ENCODE data around the gene CTAG1B.
"Not testable (repeated sequence)": the region's sequence is repeated elsewhere in the genome, so short reads cannot be mapped to it uniquely, and the experiment has no call there.

Gene CTAG1B

DNA sequence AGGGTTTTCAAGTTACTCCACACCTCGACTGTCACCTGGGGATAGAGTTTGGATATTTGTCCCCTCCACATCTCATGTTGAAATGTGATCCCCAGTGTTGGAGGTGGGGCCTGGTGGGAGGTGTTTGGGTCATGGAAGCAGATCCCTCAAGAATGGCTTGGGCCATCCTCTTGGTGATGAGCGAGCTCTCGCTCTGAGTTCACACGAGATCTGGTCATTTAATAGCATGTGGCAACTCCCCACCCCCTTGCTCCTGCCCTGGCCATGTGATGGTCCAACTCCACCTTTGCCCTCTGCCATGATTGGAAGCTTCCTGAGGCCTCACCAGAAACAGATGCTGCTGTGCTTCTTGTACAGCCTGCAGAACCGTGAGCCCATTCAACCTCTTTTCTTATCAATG is 25.9 kb downstream of the CTAG1B start:
- Histone ChIP-seq H3K4me1 (ENCODE audit: insufficient read depth, insufficient read length) (no peaks in the 10 kb centered on the region), H3K27me3 (ENCODE audit: insufficient read depth, insufficient read length) (no peaks in the 10 kb centered on the region), H3K36me3 (ENCODE audit: insufficient read depth, insufficient read length, low read length) (no peaks in the 10 kb centered on the region), H3K9ac (ENCODE audit: insufficient read length, low read depth) (no peak overlapping the region), H3K9me3 (ENCODE audit: insufficient read depth, low read length) (peaks cover 19% of the 10 kb centered on the region; the same call in 1 of the 2 replicates), H3K4me3 (ENCODE audit: insufficient read length, low read depth) (no peak overlapping the region)
- DNase-seq (ENCODE audit: low read depth, low spot score): no peak
- TF ChIP-seq SUZ12 (IDR thresholded peaks at IDR 0.05; ENCODE audit: extremely low read depth, insufficient read depth, insufficient read length) (no peak), ZNF274 (IDR thresholded peaks at IDR 0.05; ENCODE audit: low read depth, low read length) (no peak), YY1 (IDR thresholded peaks at IDR 0.05; ENCODE audit: insufficient read depth, insufficient read length) (no peak)

DNA sequence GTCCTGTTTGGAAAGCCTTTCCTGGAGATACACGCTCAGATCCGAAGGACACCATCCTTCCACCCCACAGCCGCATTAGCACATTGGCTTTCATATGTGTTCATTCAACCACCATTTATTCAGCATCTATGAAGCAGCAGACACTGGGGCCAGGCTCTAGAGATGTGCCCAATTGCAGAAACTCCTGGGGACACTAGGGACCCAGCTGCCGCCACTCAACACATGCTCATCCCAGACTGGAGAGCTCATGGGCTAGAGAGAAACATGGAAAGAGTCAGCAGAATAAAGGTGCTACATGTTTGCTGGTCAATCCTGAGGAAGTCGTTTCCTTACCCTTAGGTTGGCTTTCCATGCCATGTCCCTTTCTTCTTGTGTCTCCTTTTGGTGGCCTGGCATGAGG is 26.6 kb downstream of the CTAG1B start:
- no peak for TF ChIP-seq ZNF274 (IDR thresholded peaks at IDR 0.05; ENCODE audit: low read depth, low read length)
- TF ChIP-seq YY1 (IDR thresholded peaks at IDR 0.05; ENCODE audit: insufficient read depth, insufficient read length): no peak
- no peak for TF ChIP-seq SUZ12 (IDR thresholded peaks at IDR 0.05; ENCODE audit: extremely low read depth, insufficient read depth, insufficient read length)
- Histone ChIP-seq H3K4me1 (ENCODE audit: insufficient read depth, insufficient read length) (no peaks in the 10 kb centered on the region), H3K9me3 (ENCODE audit: insufficient read depth, low read length) (peaks cover 15% of the 10 kb centered on the region; the same call in 1 of the 2 replicates), H3K27me3 (ENCODE audit: insufficient read depth, insufficient read length) (no peaks in the 10 kb centered on the region), H3K36me3 (ENCODE audit: insufficient read depth, insufficient read length, low read length) (no peaks in the 10 kb centered on the region), H3K9ac (ENCODE audit: insufficient read length, low read depth) (no peak overlapping the region), H3K4me3 (ENCODE audit: insufficient read length, low read depth) (no peak overlapping the region)
- DNase-seq (ENCODE audit: low read depth, low spot score): no peak

DNA sequence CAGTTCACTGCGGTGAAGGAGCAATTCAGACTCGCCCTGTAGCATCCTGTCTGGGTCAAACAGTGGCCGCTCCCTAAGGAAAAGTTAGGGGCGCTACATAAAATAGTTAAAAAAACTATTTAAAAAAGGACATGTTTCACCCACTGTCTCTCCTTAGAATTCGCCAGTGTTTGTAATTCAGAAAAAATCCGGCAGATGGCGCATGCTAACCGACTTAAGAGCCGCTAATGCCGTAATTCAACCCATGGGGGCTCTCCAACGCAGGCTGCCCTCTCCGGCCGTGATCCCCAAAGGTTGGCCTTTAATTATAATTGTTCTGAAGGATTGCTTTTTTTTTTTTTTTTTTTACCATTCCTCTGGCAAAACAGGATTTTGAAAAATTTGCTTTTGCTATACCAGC is 28.7 kb downstream of the CTAG1B start:
- not testable (repeated sequence) for H3K36me3 ChIP-seq (ENCODE audit: insufficient read depth, insufficient read length, low read length); H3K4me1 ChIP-seq (ENCODE audit: insufficient read depth, insufficient read length); DNase-seq (ENCODE audit: low read depth, low spot score); H3K27me3 ChIP-seq (ENCODE audit: insufficient read depth, insufficient read length); H3K9ac ChIP-seq (ENCODE audit: insufficient read length, low read depth); H3K9me3 ChIP-seq (ENCODE audit: insufficient read depth, low read length); H3K4me3 ChIP-seq (ENCODE audit: insufficient read length, low read depth)

DNA sequence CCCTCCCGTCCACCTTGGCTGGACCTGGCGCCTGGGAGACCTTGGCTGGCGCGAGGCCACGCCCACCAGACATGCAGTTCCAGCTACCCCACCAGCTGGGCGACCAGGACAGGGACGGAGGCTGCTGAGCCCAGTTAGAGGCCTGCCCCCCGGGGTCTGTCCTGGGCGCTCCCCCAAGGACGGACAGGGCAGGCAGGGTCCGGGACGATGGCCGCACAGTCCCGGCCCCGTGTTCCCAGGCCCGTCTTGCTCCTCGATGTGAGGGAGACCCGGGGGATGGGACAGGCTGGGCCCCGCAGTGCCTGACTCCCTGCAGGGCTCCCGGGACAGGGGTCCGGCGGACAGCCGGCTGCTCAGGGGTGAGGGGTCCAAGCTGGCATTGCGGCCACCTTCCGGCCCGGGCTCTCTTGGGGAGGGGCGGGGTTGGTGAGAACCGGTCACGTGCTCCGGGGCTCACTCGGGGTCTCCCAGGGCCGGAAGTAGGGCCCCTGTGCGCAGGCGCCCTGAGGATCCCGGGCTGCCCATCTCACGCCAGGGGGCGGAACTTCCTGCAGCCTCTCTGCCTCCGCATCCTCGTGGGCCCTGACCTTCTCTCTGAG is 34.4 kb downstream of the CTAG1B start, which contains the start of gene CTAG1A:
TSS of gene CTAG1A (plus strand) at position 549 of the 599 bp plus-strand sequence. CDS start 74 bp downstream, outside the sequence.
- not testable (repeated sequence) for H3K9me3 ChIP-seq (ENCODE audit: insufficient read depth, low read length); DNase-seq (ENCODE audit: low read depth, low spot score); H3K27me3 ChIP-seq (ENCODE audit: insufficient read depth, insufficient read length); H3K4me1 ChIP-seq (ENCODE audit: insufficient read depth, insufficient read length); H3K36me3 ChIP-seq (ENCODE audit: insufficient read depth, insufficient read length, low read length); H3K9ac ChIP-seq (ENCODE audit: insufficient read length, low read depth); H3K4me3 ChIP-seq (ENCODE audit: insufficient read length, low read depth)

DNA sequence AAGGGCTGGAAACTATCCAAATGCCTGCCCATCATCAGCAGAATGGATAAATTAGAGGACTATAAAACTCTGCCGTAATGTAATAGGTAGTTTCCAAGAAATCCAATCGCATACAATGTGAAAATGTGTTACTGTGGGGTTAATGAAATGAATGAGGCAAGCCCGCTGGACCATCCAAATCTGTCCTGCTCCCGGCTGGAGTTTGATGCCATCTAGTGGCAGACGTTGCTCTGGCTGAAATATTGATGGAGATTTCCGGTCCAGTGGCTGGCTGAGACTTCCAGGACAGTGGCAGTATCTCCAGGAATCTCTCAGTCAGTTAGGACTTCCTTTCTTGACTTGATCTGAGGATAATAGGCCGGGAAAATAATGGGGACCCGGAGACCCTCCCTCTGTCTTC is 36.1 kb downstream of the CTAG1B start:
- not testable (repeated sequence) for H3K9ac ChIP-seq (ENCODE audit: insufficient read length, low read depth); DNase-seq (ENCODE audit: low read depth, low spot score); H3K36me3 ChIP-seq (ENCODE audit: insufficient read depth, insufficient read length, low read length); H3K27me3 ChIP-seq (ENCODE audit: insufficient read depth, insufficient read length); H3K9me3 ChIP-seq (ENCODE audit: insufficient read depth, low read length); H3K4me1 ChIP-seq (ENCODE audit: insufficient read depth, insufficient read length); H3K4me3 ChIP-seq (ENCODE audit: insufficient read length, low read depth)

DNA sequence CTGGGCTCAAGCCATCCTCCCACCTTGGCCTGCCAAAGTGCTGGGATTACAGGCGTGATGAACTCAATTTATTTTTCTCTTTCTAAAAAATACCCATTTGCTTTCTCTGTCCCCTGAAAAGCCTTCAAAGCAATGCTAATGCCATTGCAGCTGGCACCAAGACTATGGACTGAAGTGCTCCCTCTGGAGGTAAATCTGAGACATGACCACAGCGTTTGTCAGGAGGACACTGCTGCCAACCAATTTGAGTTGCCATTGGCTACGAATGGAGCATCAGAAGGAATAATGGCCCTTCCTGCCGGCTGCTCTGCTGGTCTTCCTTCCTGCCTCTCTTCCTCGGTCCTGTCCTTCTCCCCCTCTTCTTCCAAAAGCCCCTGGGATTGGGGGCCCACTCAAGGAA is 44.0 kb downstream of the CTAG1B start:
- not testable (repeated sequence) for H3K9ac ChIP-seq (ENCODE audit: insufficient read length, low read depth); H3K27me3 ChIP-seq (ENCODE audit: insufficient read depth, insufficient read length); H3K9me3 ChIP-seq (ENCODE audit: insufficient read depth, low read length); H3K4me3 ChIP-seq (ENCODE audit: insufficient read length, low read depth); H3K4me1 ChIP-seq (ENCODE audit: insufficient read depth, insufficient read length); H3K36me3 ChIP-seq (ENCODE audit: insufficient read depth, insufficient read length, low read length); DNase-seq (ENCODE audit: low read depth, low spot score)

DNA sequence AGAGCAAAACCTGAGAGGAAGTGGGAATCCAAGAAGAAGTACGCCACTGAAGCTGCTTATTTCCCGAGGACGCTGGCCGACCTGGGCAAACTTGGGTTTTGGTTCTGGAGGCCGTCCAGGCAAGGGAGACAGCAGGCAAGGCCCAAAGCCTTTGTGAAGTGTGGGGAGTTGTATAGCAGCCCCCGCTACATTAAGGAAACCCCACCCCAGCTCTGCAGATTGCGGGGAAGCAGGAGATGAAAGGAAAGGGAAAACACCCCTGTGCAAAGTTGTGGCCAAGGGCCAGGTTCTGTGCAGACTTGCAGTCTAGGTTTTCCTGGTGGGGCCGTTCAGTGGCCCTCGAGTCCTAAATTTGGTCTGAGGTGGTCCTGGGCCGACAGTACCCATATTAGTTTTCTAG is 46.0 kb downstream of the CTAG1B start:
- not testable (repeated sequence) for H3K36me3 ChIP-seq (ENCODE audit: insufficient read depth, insufficient read length, low read length); H3K9ac ChIP-seq (ENCODE audit: insufficient read length, low read depth); H3K4me1 ChIP-seq (ENCODE audit: insufficient read depth, insufficient read length); DNase-seq (ENCODE audit: low read depth, low spot score); H3K9me3 ChIP-seq (ENCODE audit: insufficient read depth, low read length); H3K4me3 ChIP-seq (ENCODE audit: insufficient read length, low read depth); H3K27me3 ChIP-seq (ENCODE audit: insufficient read depth, insufficient read length)

DNA sequence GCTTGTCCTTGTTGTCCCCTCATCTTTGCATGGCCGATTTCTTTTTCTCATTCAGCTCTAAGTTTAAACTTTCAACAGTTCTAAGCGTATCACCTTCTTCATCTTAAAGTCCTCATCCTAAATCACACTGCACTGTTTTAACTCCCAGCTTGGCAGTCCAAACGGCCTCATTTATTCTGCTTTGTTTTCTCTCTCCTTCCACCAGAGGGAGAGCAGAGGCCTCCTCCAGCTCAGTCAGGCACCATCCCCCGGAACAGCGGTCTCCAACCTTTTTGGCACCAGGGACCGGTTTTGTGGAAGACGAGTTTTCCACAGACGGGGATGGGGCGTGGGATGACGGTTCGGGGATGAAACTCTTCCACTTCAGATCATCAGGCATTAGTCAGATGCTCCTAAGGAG is 48.7 kb downstream of the CTAG1B start:
- not testable (repeated sequence) for H3K27me3 ChIP-seq (ENCODE audit: insufficient read depth, insufficient read length)

More for the DNA sequence above, 48.7 kb downstream of the CTAG1B start:
- not testable (repeated sequence) for H3K9ac ChIP-seq (ENCODE audit: insufficient read length, low read depth); H3K9me3 ChIP-seq (ENCODE audit: insufficient read depth, low read length); DNase-seq (ENCODE audit: low read depth, low spot score); H3K4me3 ChIP-seq (ENCODE audit: insufficient read length, low read depth); H3K4me1 ChIP-seq (ENCODE audit: insufficient read depth, insufficient read length); H3K36me3 ChIP-seq (ENCODE audit: insufficient read depth, insufficient read length, low read length)

All from NT2/D1 (cell line).